Neural cell (in vitro differentiated cells): Measurements from ENCODE around the gene PLVAP.

ENCODE experiments used
- CTCF ChIP-seq: fragments of 450-650 bp; IDR thresholded peaks from 2 replicates; pipeline ENCODE4 v1.5.1; 2014; ENCODE audit warnings: antibody characterized with exemption, mild to moderate bottlenecking, moderate library complexity; ENCODE audit not compliant: poor library complexity, severe bottlenecking
- EP300 ChIP-seq: fragments of 450-650 bp; conservative IDR thresholded peaks from 2 replicates; pipeline ENCODE4 v1.6.1; 2014; ENCODE audit warnings: antibody characterized with exemption, mild to moderate bottlenecking, moderate library complexity; ENCODE audit not compliant: poor library complexity, severe bottlenecking
- EZH2 ChIP-seq: fragments of 200-600, 300-800 bp; shearing (Covaris generic), sonication (generic); IDR thresholded peaks from 2 replicates; pipeline ENCODE4 v1.6.1; 2014; ENCODE audit warnings: antibody characterized with exemption, low read length, borderline replicate concordance, mild to moderate bottlenecking; ENCODE audit not compliant: insufficient read depth, poor library complexity, severe bottlenecking
- POLR2AphosphoS5 ChIP-seq: IDR thresholded peaks from 2 replicates; pipeline ENCODE4 v1.6.1; 2012

DNA sequence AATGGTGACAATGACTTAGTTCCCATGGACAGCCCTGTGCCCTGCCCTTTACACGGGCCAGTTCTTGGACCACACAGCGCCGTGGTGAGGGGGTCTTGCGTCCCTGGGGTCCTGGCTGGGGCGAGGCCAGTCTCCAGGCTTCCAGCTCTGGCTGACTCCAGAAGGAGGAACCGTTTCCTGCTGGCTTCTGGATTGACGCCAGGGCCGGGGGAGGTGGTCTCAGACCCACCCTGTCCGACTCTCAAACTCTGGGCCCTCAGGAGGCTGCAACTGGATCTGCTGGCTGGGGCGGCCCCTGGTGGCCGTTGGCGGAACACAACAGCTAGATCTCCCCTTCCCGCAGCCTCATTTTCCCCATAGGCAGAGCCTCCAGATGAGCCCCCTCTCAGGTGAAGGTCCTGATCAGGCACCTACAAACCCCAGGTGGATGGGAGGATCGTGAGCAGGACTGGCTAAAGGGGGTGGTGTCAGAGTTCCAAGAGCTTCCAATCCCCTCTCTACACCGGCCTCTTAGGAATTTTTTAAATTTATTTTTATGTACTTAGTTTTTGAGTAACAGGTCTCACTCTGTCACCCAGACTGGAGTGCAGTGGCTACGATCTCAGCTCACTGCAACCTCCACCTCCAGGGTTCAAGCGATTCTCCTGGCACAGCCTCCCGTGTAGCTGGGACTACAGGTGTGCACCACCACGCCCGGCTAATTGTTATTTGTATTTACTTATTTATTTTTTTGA is 8.9 kb upstream of the PLVAP start:
- TF ChIP-seq CTCF = peak; percentile 47
- TF ChIP-seq EZH2 = no peak
- no peak for TF ChIP-seq POLR2AphosphoS5
- TF ChIP-seq EP300 = no peak
